Measurements from ENCODE around the gene ZEB1.
"Not testable (repeated sequence)": the region's sequence is repeated elsewhere in the genome, so short reads cannot be mapped to it uniquely, and the experiment has no call there.

Gene ZEB1

DNA sequence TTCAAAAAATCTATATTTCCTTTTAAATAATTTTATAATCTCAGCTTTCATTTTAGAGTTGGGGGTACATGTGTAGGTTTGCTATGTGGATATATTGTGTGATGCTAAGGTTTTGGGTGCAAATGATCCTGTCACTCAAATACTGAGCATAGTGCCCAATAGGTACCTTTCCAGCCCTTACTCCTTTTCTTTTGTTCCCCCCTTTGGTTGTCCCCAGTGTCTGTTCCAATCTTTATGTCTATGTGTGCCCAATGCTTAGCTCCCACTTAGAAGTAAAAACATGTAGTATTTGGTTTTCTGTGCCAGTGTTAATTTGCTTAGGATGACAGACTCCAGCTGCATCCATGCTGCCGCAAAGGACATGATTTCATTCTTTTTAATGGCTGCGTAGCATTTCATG, 103.6 kb downstream of the ZEB1 start:
- DNase-seq (ENCODE audit: low read depth, low spot score) = no peak

GRCh38 chr10:31424473-31424872, 105.5 kb downstream of the ZEB1 start:
- DNase-seq (ENCODE audit: low read depth, low spot score) = no peak

- DNase-seq (ENCODE audit: low read depth, low spot score) = no peak
These were observed 107.4 kb downstream of the ZEB1 start for GRCh38 chr10:31426401-31426800.

DNA sequence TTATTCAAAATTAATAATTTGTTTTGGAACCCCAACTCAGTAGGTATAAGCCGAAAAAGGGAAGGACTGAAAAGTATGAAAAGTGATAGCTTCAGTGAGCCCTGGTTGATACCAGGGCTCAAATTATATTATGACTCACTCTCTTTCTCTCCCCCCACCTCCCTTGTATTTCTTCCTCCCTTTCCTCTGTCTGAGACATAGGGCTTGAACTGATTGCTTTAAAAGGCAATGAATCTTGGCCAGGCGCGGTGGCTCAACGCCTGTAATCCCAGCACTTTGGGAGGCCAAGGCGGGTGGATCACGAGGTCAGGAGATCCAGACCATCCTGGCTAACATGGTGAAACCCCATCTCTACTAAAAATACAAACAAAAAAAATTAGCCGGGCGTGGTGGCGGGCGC, 108.3 kb downstream of the ZEB1 start:
- not testable (repeated sequence) for DNase-seq (ENCODE audit: low read depth, low spot score)

DNA sequence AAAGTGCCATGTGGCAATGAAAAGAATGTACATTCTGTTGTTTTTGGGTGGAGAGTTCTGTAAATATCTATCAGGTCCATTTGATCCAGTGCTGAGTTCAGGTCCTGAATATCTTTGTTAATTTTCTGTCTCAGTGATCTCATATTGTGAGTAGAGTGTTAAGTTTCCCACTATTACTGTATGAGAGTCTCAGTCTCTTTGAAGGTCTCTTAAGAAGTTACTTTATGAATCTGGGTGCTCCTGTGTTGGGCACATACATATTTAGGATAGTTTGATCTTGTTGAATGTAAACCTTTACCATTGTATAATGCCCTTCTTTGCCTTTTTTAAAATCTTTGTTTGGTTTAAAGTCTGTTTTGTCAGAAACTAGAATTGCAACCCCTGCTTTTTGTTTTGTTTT, 109.5 kb downstream of the ZEB1 start:
- not testable (repeated sequence) for DNase-seq (ENCODE audit: low read depth, low spot score)

DNA sequence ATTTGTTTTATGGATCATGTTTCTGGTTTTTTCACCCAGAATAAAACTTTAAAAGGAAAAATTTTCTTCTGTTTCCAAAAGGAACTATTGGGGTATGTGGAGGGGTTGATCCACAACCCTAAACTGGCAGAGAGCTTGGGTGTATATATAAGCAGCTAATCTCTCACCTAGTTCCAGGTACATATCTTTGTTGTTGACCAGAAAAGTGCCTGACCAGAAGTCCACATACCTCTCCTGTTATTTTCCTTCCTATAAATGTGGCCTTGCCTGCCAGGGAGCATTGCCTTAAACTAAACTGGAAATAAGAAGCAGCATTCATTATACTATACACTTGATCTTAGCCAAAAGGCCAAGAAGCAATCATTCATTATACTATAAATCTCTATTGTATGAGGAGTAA, 112.0 kb downstream of the ZEB1 start:
- DNase-seq (ENCODE audit: low read depth, low spot score) = no peak

DNA sequence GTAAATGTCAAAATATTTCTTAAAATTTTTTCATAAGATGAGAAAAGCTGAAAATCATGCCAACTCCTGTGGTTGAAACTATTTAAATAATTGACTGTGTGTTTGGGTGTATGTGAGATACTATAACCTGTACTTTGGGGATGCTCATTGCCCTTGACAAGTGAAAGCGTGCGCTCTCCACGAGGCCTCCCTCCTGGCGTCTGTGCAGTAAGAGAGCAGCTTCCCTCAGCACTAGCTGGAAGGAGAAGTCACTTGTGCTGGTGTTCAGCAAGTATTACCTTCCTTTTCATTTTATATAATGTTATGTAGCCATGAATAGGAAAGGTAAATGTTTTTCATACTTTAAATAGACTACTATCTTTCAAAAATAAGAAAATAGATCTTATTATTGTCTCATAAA, 118.9 kb downstream of the ZEB1 start:
- no peak for DNase-seq (ENCODE audit: low read depth, low spot score)

DNA sequence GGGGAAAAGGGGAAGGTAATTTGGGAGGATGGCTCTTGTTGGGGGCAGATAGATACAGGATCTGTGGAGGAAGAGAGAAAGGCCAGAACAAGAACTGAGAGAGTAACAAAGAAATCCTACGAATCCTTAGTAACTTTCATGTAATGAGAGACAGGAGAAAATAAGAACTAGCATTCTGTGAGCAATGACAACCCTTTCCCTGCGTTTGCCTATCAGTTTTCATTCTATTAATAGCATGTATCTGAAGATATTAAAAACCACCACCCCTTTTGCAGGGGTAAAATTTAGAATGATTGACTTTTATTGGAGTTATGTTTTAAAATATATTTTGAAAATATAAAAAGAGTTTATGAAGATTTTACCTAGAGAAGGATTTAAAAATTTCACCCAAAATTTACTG, 132.8 kb downstream of the ZEB1 start:
- DNase-seq (ENCODE audit: low read depth, low spot score) = no peak

GRCh38 chr10:31456468-31456867, 137.5 kb downstream of the ZEB1 start:
- DNase-seq (ENCODE audit: low read depth, low spot score) = no peak

- DNase-seq (ENCODE audit: low read depth, low spot score) = no peak
These were observed 138.8 kb downstream of the ZEB1 start for GRCh38 chr10:31457858-31458257.

GRCh38 chr10:31458974-31459373, 140.0 kb downstream of the ZEB1 start:
- DNase-seq (ENCODE audit: low read depth, low spot score) = no peak

GRCh38 chr10:31460242-31460641, 141.2 kb downstream of the ZEB1 start:
- DNase-seq (ENCODE audit: low read depth, low spot score) = no peak

DNA sequence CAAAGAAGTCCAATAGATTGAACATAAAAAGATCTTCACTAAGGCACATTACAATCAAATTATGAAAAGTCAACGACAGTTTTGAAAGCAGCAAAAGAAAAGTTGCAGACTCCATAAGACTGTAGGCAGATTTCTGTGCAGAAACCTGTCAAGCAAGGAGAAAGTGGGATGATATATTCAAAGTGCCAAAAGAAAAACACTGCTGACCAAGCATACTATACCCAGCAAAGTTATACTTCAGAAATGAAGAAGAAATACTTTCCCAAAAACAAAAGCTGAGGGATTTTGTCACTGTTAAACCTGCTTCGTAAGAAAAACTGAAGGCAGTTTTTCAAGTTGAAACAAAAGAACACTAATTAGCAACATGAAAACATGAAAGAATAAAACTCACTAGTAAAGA, 145.5 kb downstream of the ZEB1 start:
- DNase-seq (ENCODE audit: low read depth, low spot score) = no peak

DNA sequence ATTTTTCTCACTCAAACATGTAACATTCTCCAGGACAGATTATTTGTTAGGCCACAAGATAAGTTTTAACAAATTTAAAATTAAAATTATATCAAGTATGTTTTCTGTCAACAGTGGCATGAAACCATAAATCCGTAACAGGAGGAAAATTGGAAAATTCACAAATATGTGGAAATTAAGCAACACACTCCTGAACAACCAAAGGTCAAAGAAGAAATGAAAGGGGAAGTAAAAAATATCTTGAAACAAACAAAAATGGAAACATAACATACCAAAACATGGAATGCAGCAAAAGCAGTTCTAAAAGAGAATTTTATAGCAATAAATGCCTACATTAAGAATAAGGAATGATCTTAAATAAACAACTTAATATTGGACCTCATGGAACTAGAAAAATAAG, 147.3 kb downstream of the ZEB1 start:
- DNase-seq (ENCODE audit: low read depth, low spot score) = no peak

- DNase-seq (ENCODE audit: low read depth, low spot score) = no peak
These were observed 148.9 kb downstream of the ZEB1 start for GRCh38 chr10:31467791-31468535.

- no peak for DNase-seq (ENCODE audit: low read depth, low spot score)
These were observed 149.5 kb downstream of the ZEB1 start for GRCh38 chr10:31468536-31468859.

DNA sequence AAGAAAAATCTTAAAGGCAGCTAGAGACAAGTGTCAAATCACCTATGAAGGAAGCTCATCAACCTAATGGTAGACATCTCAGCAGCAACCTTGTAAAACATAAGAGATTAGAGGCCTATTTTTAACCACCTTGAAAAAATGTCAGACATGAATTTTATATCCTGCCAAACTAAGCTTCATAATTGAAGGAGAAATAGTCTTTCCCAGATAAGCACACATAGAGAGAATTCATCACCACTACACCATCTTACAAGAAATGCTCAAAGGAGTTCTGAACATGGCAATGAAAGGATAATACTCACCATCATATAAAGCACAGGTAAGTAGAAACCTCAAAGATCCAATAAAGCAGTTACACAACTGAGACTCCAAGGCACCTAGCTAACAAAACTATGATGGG, 156.5 kb downstream of the ZEB1 start:
- DNase-seq (ENCODE audit: low read depth, low spot score) = no peak

DNA sequence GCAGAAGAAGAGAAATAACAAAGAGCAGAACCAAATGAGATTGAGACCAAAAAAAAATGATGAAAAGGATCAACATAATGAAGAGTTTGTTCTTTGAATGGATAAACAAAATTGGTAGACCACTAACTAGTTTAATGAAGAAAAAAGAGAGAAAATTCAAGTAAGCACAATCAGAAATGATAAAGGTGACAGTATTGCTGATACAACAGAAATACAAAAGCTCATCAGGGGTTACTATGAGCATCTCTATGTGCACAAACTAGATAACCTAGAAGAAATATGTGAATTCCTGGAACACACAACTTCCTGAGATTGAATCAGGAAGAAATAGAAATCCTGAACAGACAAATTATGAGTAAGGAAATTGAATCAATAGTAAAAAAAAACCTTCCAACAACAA, 157.1 kb downstream of the ZEB1 start:
- DNase-seq (ENCODE audit: low read depth, low spot score) = no peak

GRCh38 chr10:31477584-31477983, 158.6 kb downstream of the ZEB1 start:
- no peak for DNase-seq (ENCODE audit: low read depth, low spot score)

DNA sequence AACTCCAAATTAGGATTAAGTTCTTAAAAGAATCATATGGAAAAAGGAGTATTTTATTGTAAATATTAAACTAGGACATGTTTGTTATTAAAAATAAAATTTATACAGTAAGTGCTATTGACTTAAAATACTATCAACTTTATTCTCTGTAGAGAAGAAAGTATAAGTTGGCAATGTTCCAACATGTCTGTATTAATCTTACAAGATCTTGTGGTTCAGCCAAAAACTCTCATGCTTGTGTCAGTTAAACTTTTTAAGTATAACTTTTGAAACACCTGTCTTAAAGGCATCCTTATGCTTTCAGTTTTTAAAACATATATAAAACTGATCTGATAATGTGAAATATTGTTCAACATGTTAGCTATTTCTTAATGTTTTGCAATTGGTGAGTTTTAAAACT, 160.7 kb downstream of the ZEB1 start:
- DNase-seq (ENCODE audit: low read depth, low spot score) = no peak

- DNase-seq (ENCODE audit: low read depth, low spot score) = no peak
These were observed 164.5 kb downstream of the ZEB1 start for GRCh38 chr10:31483546-31483945.

- no peak for DNase-seq (ENCODE audit: low read depth, low spot score)
These were observed 165.6 kb downstream of the ZEB1 start for GRCh38 chr10:31484431-31485135.

DNA sequence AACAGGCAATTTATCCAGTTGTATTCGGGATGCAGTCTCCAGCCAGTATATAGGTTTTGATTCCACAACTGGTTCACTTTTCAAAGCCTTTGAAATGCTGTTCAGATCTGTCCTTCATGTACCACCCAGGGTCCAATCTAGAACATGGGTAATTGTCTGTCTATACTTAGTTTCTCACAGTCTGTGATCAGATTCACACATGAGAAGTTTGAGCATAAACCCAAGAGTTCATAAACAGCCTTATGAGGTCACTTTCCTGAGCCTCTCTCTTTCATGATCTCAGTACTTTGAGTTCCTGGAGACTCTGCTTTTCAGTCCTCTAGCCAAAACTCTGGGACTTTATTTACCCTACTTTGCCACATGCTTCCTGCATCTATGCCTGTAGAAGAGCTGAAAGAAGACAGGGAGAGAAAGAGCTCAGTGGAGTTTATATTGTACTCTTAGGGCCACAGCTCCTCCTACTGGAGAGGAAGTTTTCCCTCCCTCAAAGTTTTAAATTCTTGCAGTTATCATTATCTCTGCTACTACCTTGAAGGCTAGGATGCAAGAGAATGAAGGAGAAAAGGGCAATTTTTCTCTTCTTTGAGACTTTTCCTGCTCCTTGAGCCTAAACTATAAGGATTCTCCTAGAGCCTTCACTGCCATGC, 172.0 kb downstream of the ZEB1 start:
- no peak for DNase-seq (ENCODE audit: low read depth, low spot score)
